Nephron (organoid): ENCODE data around the gene GCAT.

ENCODE experiments used
- H3K27ac Mint-ChIP-seq, 3 experiments: 2 replicates each; pipeline ENCODE4 v1.8.0; 2020; ENCODE audit warnings: mixed read lengths in 3 of 3, mild to moderate bottlenecking in 2 of 3, moderate library complexity in 1 of 3
- H3K27me3 Mint-ChIP-seq: 2 replicates; pipeline ENCODE4 v1.8.0; 2021; ENCODE audit warnings: low read depth, mild to moderate bottlenecking, moderate library complexity, mixed read lengths
- H3K36me3 Mint-ChIP-seq: 2 replicates; pipeline ENCODE4 v1.8.0; 2020; ENCODE audit warnings: low read depth, mixed read lengths
- H3K4me1 Mint-ChIP-seq: 2 replicates; pipeline ENCODE4 v1.8.0; 2020; ENCODE audit warnings: mixed read lengths
- H3K4me3 Mint-ChIP-seq, 3 experiments: 2 replicates each; pipeline ENCODE4 v1.8.0; 2020; ENCODE audit warnings: mild to moderate bottlenecking in 3 of 3, mixed read lengths in 3 of 3, moderate library complexity in 2 of 3
- H3K9me3 Mint-ChIP-seq: 2 replicates; pipeline ENCODE4 v1.8.0; 2020; ENCODE audit warnings: mixed read lengths
- TF ChIP-seq, protein P1 (sequence below), 3 experiments: fragments of 200-600 bp; sonication (generic); IDR thresholded peaks; one replicate each; pipeline ENCODE4 v1.5.0; 2021; ENCODE audit warnings: antibody characterized with exemption in 3 of 3; ENCODE audit not compliant: unreplicated experiment in 3 of 3

Gene GCAT

DNA sequence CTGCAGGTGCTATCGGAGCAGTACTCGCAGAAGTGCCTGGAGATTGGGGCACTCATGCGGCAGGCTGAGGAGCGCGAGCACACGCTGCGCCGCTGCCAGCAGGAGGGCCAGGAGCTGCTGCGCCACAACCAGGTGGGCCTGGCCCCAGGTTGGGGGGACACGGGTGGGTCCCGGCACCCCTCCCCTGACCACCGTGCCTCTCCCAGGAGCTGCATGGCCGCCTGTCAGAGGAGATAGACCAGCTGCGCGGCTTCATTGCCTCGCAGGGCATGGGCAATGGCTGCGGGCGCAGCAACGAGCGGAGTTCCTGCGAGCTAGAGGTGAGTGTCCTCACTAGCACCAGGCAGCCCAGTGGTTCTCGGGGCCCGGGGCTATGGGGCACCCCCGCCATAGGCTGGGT lies 38.7 kb upstream of the GCAT start:
- Mint-ChIP-seq H3K36me3 (peaks cover 52% of the 10 kb centered on the region), H3K27me3 (no peaks in the 10 kb centered on the region), H3K4me1 (peaks cover 4% of the 10 kb centered on the region), H3K4me3 (no peak overlapping the region), H3K27ac (no peak overlapping the region), H3K9me3 (no peaks in the 10 kb centered on the region)
- TF ChIP-seq, protein P1, sequence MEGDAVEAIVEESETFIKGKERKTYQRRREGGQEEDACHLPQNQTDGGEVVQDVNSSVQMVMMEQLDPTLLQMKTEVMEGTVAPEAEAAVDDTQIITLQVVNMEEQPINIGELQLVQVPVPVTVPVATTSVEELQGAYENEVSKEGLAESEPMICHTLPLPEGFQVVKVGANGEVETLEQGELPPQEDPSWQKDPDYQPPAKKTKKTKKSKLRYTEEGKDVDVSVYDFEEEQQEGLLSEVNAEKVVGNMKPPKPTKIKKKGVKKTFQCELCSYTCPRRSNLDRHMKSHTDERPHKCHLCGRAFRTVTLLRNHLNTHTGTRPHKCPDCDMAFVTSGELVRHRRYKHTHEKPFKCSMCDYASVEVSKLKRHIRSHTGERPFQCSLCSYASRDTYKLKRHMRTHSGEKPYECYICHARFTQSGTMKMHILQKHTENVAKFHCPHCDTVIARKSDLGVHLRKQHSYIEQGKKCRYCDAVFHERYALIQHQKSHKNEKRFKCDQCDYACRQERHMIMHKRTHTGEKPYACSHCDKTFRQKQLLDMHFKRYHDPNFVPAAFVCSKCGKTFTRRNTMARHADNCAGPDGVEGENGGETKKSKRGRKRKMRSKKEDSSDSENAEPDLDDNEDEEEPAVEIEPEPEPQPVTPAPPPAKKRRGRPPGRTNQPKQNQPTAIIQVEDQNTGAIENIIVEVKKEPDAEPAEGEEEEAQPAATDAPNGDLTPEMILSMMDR (IDR thresholded peaks at IDR 0.05; ENCODE audit: unreplicated experiment in 3 of 3) = no peak

DNA sequence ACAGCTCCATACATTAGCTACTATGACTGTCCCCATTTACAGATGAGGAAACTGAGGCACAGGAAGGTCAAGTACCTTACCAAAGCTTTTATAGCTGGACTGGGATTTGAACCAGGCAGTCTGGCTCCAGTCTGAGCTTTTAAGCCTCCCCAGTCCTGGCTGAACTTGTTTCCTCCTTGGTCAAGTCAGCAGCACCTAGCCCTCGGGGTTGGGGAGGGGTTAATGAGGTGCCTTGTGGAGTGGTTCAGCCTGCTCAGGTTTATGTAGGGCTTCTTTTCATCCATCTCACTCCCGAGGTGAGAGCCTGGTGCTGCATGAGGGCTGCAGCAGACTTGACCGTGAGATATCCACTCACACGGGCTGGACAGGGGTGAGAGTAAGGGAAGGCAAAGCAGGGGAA lies 36.7 kb upstream of the GCAT start:
- TF ChIP-seq, protein P1 (IDR thresholded peaks at IDR 0.05; ENCODE audit: unreplicated experiment in 3 of 3) = no peak
- H3K27me3 Mint-ChIP-seq = no peaks in the 10 kb centered on the region
- no peak overlapping the region for H3K27ac Mint-ChIP-seq
- peaks cover 48% of the 10 kb centered on the region for H3K36me3 Mint-ChIP-seq
- H3K4me1 Mint-ChIP-seq = no peaks in the 10 kb centered on the region
- no peak overlapping the region for H3K4me3 Mint-ChIP-seq
- H3K9me3 Mint-ChIP-seq = no peaks in the 10 kb centered on the region

DNA sequence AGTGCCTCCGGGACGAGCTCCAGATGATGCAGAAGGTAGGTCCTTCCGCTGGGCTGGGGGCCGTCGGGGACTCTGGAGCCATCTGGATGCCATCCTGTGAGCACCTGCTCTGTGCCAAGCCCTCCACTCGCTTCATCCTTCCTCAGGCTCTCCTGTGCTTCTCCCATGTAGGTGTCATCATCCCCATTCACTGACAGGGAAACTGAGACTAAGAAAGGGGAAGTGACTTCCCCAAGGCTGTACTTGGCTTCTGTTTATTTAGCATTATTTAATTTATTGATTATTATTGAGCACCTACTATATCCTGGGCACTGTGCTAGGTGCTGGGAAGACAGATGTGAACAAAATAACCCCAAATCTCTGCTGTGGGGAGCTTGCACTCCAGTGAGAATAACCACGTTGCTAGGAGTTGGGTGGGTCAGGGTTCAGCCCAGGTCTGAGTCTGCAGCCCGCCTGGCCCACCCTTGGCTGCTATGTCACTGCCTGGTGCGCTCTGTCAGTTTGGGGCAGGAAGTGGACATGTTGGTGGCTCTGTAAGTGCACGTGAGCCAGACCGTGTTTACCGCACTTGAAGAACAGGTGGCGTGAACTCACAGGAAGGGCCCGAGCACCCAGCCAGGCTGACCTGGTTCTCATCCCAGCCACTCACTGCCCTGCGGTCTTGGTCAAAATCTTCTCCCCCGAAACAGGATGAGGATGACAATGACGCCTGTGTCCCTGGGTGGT lies 35.9 kb upstream of the GCAT start:
- no peak overlapping the region for H3K4me3 Mint-ChIP-seq
- no peaks in the 10 kb centered on the region for H3K9me3 Mint-ChIP-seq
- H3K4me1 Mint-ChIP-seq = peaks cover 4% of the 10 kb centered on the region
- TF ChIP-seq, protein P1 (IDR thresholded peaks at IDR 0.05; ENCODE audit: unreplicated experiment in 3 of 3) = no peak
- no peak overlapping the region for H3K27ac Mint-ChIP-seq
- H3K27me3 Mint-ChIP-seq = no peaks in the 10 kb centered on the region
- peaks cover 48% of the 10 kb centered on the region for H3K36me3 Mint-ChIP-seq

DNA sequence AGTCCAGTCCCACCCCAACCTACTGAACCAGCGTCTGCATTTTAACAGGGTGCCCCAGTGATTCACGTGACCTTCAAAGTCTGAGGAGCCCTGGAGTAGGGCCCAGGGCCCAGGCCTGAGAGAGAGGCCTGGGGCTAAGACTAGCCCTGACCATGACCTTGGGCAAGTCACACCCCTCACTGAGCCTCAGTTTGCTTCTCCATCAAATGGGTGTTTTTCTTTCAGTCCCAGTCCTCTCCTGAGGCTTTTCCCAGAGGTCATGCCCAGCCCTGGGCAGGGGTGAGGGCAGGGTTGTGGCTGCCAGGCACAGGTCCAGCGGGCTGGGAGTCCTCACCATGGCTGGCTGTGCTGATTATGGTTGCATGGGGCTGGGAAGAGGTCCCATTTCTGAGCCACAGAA lies 33.0 kb upstream of the GCAT start:
- peaks cover 36% of the 10 kb centered on the region for H3K36me3 Mint-ChIP-seq
- TF ChIP-seq, protein P1 (IDR thresholded peaks at IDR 0.05; ENCODE audit: unreplicated experiment in 3 of 3) = no peak
- H3K9me3 Mint-ChIP-seq = no peaks in the 10 kb centered on the region
- no peak overlapping the region for H3K27ac Mint-ChIP-seq
- no peak overlapping the region for H3K4me3 Mint-ChIP-seq
- peaks cover 4% of the 10 kb centered on the region for H3K4me1 Mint-ChIP-seq
- peaks cover 3% of the 10 kb centered on the region for H3K27me3 Mint-ChIP-seq

DNA sequence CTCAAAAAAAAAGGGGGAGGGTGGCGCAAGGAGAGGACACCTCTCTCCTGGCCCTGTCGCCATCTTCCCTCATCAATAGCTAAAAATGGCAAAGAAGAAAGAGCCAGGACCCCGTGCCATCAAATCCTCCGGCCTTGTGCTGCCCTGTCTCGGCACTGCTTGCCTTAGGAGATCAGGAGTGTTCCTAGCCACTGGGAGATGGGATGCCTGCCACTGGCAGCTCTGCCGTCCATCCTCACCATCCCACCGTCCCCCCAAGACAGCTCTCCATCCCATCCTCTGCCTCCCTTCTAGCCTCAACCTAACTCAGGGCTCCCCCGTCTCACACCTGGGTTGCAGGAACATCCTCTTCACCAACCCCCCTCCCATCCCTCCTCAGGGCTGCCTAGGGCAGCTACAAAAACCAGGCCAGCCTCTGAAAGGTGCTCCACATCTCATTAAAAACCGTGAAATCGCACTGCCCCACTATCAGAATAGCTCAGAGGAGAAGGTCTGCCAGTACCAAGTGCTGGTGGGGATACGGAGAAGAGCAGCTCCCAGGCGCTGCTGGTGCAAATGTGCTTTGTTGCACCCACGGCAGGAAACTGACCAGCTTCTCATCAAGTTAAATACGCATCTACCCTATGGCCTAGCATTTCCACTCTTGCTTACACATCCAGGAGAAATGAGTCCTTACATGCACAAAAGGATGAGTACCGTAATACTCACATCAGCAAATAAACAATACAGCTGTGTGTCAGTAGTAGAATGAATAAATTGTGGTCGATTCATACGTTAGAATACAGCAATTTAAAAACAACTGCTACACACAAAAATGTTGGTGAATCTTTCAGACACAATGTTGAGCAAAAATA lies 31.7 kb upstream of the GCAT start:
- Mint-ChIP-seq H3K36me3 (peaks cover 32% of the 10 kb centered on the region), H3K4me1 (peaks cover 4% of the 10 kb centered on the region), H3K27ac (peak overlapping the region; percentile 36 to 55 (median 49)), H3K27me3 (peaks cover 3% of the 10 kb centered on the region), H3K9me3 (no peaks in the 10 kb centered on the region), H3K4me3 (no peak overlapping the region)
- TF ChIP-seq, protein P1 (IDR thresholded peaks at IDR 0.05; ENCODE audit: unreplicated experiment in 3 of 3) = no peak
